Measurements from ENCODE around the gene TRIOBP. TPM values are rescaled to one million over a fixed set of nuclear protein-coding genes. Genes with fewer than 3 reads are reported as not detected.

TRIOBP gene
- total RNA-seq, 2 experiments from 2014 or later = 9.0 to 10.1 TPM

GRCh38 chr22:37777122-37777687, 80.4 kb downstream of the TRIOBP start:
- H3K27ac Mint-ChIP-seq = no peak overlapping the region
- H3K4me3 Mint-ChIP-seq = no peak overlapping the region
- H3K27me3 Mint-ChIP-seq = no peaks in the 10 kb centered on the region
- POLR2A ChIA-PET = no interaction called here
- no peaks in the 10 kb centered on the region for H3K4me1 ChIP-seq (ENCODE audit: insufficient read depth, low read length)
- H3K36me3 ChIP-seq (ENCODE audit: insufficient read depth, low read length) = peaks cover 13% of the 10 kb centered on the region
- CTCF ChIA-PET = no interaction called here
- H3K4me3 ChIP-seq (ENCODE audit: low read length) = no peak overlapping the region
- no peaks in the 10 kb centered on the region for H3K27me3 ChIP-seq (ENCODE audit: control insufficient read depth in 1 of 2, insufficient read depth in 2 of 2, low read length in 2 of 2)
- peaks cover 16% of the 10 kb centered on the region for H3K36me3 Mint-ChIP-seq (ENCODE audit: low read depth)
- H3K27ac ChIP-seq (ENCODE audit: low read depth in 1 of 2, low read length in 2 of 2) = no peak overlapping the region
- ATAC-seq (ENCODE audit: poor library complexity) = no peak
- TF ChIP-seq, protein P1, sequence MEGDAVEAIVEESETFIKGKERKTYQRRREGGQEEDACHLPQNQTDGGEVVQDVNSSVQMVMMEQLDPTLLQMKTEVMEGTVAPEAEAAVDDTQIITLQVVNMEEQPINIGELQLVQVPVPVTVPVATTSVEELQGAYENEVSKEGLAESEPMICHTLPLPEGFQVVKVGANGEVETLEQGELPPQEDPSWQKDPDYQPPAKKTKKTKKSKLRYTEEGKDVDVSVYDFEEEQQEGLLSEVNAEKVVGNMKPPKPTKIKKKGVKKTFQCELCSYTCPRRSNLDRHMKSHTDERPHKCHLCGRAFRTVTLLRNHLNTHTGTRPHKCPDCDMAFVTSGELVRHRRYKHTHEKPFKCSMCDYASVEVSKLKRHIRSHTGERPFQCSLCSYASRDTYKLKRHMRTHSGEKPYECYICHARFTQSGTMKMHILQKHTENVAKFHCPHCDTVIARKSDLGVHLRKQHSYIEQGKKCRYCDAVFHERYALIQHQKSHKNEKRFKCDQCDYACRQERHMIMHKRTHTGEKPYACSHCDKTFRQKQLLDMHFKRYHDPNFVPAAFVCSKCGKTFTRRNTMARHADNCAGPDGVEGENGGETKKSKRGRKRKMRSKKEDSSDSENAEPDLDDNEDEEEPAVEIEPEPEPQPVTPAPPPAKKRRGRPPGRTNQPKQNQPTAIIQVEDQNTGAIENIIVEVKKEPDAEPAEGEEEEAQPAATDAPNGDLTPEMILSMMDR (IDR thresholded peaks at IDR 0.05) = no peak
- H3K9me3 ChIP-seq (ENCODE audit: control insufficient read depth in 1 of 2, insufficient read depth in 1 of 2, low read length in 2 of 2) = no peaks in the 10 kb centered on the region
- H3K4me1 Mint-ChIP-seq (ENCODE audit: low read depth) = no peaks in the 10 kb centered on the region
- intact Hi-C loops (cut with DNase I, micrococcal nuclease) = no loop called here
- no peak for DNase-seq
- H3K9me3 Mint-ChIP-seq = no peaks in the 10 kb centered on the region

DNA sequence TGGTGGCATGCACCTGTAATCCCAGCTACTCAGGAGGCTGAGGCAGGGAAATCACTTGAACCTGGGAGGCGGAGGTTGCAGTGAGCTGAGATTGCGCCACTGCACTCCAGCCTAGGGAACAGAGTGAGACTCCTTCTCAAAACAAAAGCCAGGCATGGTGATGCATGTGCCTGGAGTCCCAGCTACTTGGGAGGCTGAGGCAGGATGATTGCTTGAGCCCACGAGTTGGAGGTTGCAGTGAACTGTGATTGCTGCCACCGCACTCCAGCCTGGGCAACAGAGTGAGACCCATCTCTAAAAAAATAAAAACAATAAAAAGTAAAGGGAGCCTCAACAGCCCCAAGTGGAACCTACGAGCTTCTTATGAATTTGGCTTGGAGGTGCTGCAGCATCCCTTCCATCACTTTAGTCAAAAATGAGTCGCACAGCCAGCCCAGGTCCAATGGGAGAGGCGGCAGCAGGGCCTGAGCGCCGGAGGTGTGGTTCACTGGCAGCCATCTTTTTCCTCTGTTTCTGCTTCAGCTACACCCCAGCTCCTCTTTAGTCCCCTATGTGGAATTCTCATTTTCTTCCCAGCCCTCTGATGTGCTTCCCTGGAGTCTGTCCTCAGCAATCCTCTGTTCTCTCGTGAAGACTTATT, 81.6 kb downstream of the TRIOBP start:
- ChIA-PET CTCF (no interaction called here), POLR2A (no interaction called here)
- Mint-ChIP-seq H3K4me1 (ENCODE audit: low read depth) (no peaks in the 10 kb centered on the region), H3K27me3 (no peaks in the 10 kb centered on the region), H3K27ac (no peak overlapping the region), H3K36me3 (ENCODE audit: low read depth) (peaks cover 5% of the 10 kb centered on the region), H3K4me3 (no peak overlapping the region), H3K9me3 (no peaks in the 10 kb centered on the region)
- Histone ChIP-seq H3K27ac (ENCODE audit: low read depth in 1 of 2, low read length in 2 of 2) (no peak overlapping the region), H3K4me3 (ENCODE audit: low read length) (no peak overlapping the region), H3K4me1 (ENCODE audit: insufficient read depth, low read length) (no peaks in the 10 kb centered on the region), H3K27me3 (ENCODE audit: control insufficient read depth in 1 of 2, insufficient read depth in 2 of 2, low read length in 2 of 2) (no peaks in the 10 kb centered on the region), H3K9me3 (ENCODE audit: control insufficient read depth in 1 of 2, insufficient read depth in 1 of 2, low read length in 2 of 2) (no peaks in the 10 kb centered on the region), H3K36me3 (ENCODE audit: insufficient read depth, low read length) (peaks cover 3% of the 10 kb centered on the region)
- intact Hi-C loops (cut with DNase I, micrococcal nuclease) = no loop called here
- DNase-seq = no peak
- TF ChIP-seq, protein P1 (IDR thresholded peaks at IDR 0.05) = no peak
- ATAC-seq (ENCODE audit: poor library complexity) = no peak

GRCh38 chr22:37781434-37782059, 84.7 kb downstream of the TRIOBP start:
- no peaks in the 10 kb centered on the region for H3K4me1 Mint-ChIP-seq (ENCODE audit: low read depth)
- DNase-seq = peak in 1 of 14 experiments; percentile 11
- no peaks in the 10 kb centered on the region for H3K36me3 ChIP-seq (ENCODE audit: insufficient read depth, low read length)
- intact Hi-C loops (cut with DNase I, micrococcal nuclease) = no loop called here
- TF ChIP-seq, protein P1 (IDR thresholded peaks at IDR 0.05) = no peak
- H3K4me3 ChIP-seq (ENCODE audit: low read length) = no peak overlapping the region
- H3K36me3 Mint-ChIP-seq (ENCODE audit: low read depth) = no peaks in the 10 kb centered on the region
- CTCF ChIA-PET = no interaction called here
- peaks cover 4% of the 10 kb centered on the region for H3K27me3 Mint-ChIP-seq
- no peak for ATAC-seq (ENCODE audit: poor library complexity)
- POLR2A ChIA-PET = no interaction called here
- H3K4me3 Mint-ChIP-seq = no peak overlapping the region
- H3K27me3 ChIP-seq (ENCODE audit: control insufficient read depth in 1 of 2, insufficient read depth in 2 of 2, low read length in 2 of 2) = no peaks in the 10 kb centered on the region
- no peaks in the 10 kb centered on the region for H3K4me1 ChIP-seq (ENCODE audit: insufficient read depth, low read length)
- H3K9me3 Mint-ChIP-seq = no peaks in the 10 kb centered on the region
- no peaks in the 10 kb centered on the region for H3K9me3 ChIP-seq (ENCODE audit: control insufficient read depth in 1 of 2, insufficient read depth in 1 of 2, low read length in 2 of 2)
- H3K27ac Mint-ChIP-seq = no peak overlapping the region
- no peak overlapping the region for H3K27ac ChIP-seq (ENCODE audit: low read depth in 1 of 2, low read length in 2 of 2)

Measured in CD4-positive, alpha-beta T cell (primary cell).